Calu3 (cell line): ENCODE results near the gene SLCO2A1. TPM values are rescaled to one million over a fixed set of nuclear protein-coding genes. Genes with fewer than 3 reads are reported as not detected.

Experiments
- BruUV-seq: library from RNA; stranded (reverse); fragments of 400-500 nt; replicated peaks from 2 replicates; lab custom pipeline; 2021; lab: Mats Ljungman, UMichigan
- CTCF ChIA-PET: fragments of 300-600 bp; sonication (Branson Sonifier 250); formaldehyde crosslinking; loops from one replicate; lab custom pipeline; 2022; ENCODE audit warnings: antibody characterized with exemption; lab: Charles Lee
- DNase-seq: peaks from one replicate; pipeline ENCODE4 v3.0.0; 2022
- H3K27ac Mint-ChIP-seq: one replicate; pipeline ENCODE4 v1.8.0; 2022; ENCODE audit warnings: mixed read lengths; ENCODE audit not compliant: unreplicated experiment
- H3K27me3 Mint-ChIP-seq: one replicate; pipeline ENCODE4 v1.8.0; 2022; ENCODE audit warnings: mixed read lengths; ENCODE audit not compliant: unreplicated experiment
- H3K36me3 Mint-ChIP-seq: one replicate; pipeline ENCODE4 v1.8.0; 2022; ENCODE audit warnings: mild to moderate bottlenecking, moderate library complexity, mixed read lengths; ENCODE audit not compliant: insufficient read depth, unreplicated experiment
- H3K4me1 Mint-ChIP-seq: one replicate; pipeline ENCODE4 v1.8.0; 2022; ENCODE audit warnings: mild to moderate bottlenecking, low read depth, mixed read lengths; ENCODE audit not compliant: unreplicated experiment
- H3K4me3 Mint-ChIP-seq: one replicate; pipeline ENCODE4 v1.8.0; 2022; ENCODE audit warnings: mild to moderate bottlenecking, low read depth, moderate library complexity, mixed read lengths; ENCODE audit not compliant: unreplicated experiment
- H3K9me3 Mint-ChIP-seq: one replicate; pipeline ENCODE4 v1.8.0; 2022; ENCODE audit warnings: low read depth, mixed read lengths; ENCODE audit not compliant: unreplicated experiment
- intact Hi-C: fragments of 100-400 bp; cut with micrococcal nuclease; formaldehyde crosslinking; loops from one replicate; pipeline ENCODE4 v1.10.0; 2022; ENCODE audit not compliant: unreplicated experiment
- total RNA-seq: library from RNA; stranded (reverse); gene quantifications from 2 replicates; pipeline ENCODE4 v1.2.3, GENCODE V29; 2022
- TF ChIP-seq, protein P1 (sequence below): fragments of 200-600 bp; IDR thresholded peaks from one replicate; pipeline ENCODE4 v1.8.0; 2022; ENCODE audit warnings: antibody characterized with exemption; ENCODE audit not compliant: unreplicated experiment

SLCO2A1 gene
- total RNA-seq, 1 experiment from 2014 or later: not detected

DNA sequence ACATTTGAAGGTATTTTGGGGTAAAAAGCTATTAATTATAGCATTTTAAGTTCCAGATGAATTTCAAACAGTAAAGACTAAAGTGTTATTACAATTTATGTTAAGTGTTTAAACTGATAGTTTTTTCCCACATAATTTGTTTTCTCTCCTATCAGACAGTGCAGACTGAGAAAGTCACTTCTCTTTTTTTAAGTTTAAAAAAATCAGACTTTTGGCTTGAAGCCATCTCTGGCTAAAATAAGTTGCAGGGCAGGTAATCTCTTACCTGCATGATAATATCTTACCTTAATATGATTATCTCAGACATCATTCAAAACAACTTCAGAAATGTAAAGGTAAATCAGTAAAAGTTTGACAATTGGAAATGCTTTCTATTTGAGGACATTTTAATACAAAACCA, 112.6 kb downstream of the SLCO2A1 start:
- Mint-ChIP-seq H3K27me3 (peaks cover 69% of the 10 kb centered on the region), H3K4me1 (no peaks in the 10 kb centered on the region), H3K36me3 (no peaks in the 10 kb centered on the region), H3K27ac (no peak overlapping the region), H3K9me3 (no peaks in the 10 kb centered on the region), H3K4me3 (no peak overlapping the region)
- CTCF ChIA-PET: no interaction called here
- TF ChIP-seq, protein P1, sequence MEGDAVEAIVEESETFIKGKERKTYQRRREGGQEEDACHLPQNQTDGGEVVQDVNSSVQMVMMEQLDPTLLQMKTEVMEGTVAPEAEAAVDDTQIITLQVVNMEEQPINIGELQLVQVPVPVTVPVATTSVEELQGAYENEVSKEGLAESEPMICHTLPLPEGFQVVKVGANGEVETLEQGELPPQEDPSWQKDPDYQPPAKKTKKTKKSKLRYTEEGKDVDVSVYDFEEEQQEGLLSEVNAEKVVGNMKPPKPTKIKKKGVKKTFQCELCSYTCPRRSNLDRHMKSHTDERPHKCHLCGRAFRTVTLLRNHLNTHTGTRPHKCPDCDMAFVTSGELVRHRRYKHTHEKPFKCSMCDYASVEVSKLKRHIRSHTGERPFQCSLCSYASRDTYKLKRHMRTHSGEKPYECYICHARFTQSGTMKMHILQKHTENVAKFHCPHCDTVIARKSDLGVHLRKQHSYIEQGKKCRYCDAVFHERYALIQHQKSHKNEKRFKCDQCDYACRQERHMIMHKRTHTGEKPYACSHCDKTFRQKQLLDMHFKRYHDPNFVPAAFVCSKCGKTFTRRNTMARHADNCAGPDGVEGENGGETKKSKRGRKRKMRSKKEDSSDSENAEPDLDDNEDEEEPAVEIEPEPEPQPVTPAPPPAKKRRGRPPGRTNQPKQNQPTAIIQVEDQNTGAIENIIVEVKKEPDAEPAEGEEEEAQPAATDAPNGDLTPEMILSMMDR: no peak
- BruUV-seq: no TSS peak
- no peak for DNase-seq
- intact Hi-C loops: no loop called here

DNA sequence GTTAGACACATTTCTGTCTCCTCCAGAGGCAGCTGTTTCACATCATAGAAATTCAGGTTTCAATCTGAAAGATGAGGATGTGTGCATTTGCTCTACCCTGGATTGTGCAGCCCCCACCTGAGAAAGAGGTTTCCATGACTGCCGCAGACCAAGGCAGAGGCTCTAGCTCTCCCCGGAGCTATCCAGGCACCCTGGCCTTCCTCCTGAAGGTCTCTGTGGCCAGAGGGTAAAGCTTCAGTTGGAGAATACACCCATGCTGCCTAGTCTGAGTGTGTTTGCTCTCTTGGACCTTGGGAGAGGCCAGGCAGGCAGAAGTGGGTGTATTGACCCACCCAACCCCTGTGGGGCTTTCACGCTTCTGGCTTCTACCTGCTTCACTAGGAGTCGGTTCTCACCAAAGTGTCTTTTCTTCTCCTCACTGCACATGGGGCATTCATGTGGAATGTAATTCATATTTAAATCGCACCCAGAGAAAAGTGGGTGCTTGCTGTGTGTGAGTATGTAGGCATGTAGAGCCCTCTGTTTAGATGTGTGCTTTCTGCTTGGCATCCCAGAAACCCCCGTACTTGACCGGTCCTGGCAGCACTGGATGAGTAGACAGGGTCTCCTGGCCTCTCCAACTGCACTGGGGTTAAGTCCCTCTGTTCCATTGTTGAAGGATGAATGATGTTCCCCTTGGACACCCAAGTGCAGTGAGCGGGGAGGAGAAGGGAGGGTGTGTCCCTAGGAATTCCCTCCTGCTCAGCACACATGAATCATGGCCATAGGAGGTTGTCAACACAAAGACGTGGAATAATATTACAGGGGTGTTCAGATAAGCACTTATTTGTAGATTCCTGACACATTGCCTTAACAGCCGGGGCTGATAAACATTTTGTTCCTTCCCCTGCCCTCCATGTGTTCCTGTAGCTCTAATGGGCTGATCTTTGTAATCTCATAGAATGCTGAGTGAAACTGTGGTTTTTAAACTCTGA, 113.8 kb downstream of the SLCO2A1 start:
- no peaks in the 10 kb centered on the region for H3K36me3 Mint-ChIP-seq
- no peak for DNase-seq
- H3K27ac Mint-ChIP-seq: no peak overlapping the region
- TF ChIP-seq, protein P1: no peak
- no peaks in the 10 kb centered on the region for H3K9me3 Mint-ChIP-seq
- H3K4me3 Mint-ChIP-seq: no peak overlapping the region
- BruUV-seq: no TSS peak
- intact Hi-C loops: no loop called here
- H3K27me3 Mint-ChIP-seq: peaks cover 57% of the 10 kb centered on the region
- CTCF ChIA-PET: no interaction called here
- H3K4me1 Mint-ChIP-seq: no peaks in the 10 kb centered on the region

GRCh38 chr3:133914839-133915600, 114.7 kb downstream of the SLCO2A1 start:
- intact Hi-C loops: no loop called here
- H3K4me1 Mint-ChIP-seq: no peaks in the 10 kb centered on the region
- no peaks in the 10 kb centered on the region for H3K36me3 Mint-ChIP-seq
- TF ChIP-seq, protein P1: no peak
- no TSS peak for BruUV-seq
- CTCF ChIA-PET: no interaction called here
- no peaks in the 10 kb centered on the region for H3K9me3 Mint-ChIP-seq
- DNase-seq: no peak
- no peak overlapping the region for H3K27ac Mint-ChIP-seq
- peaks cover 48% of the 10 kb centered on the region for H3K27me3 Mint-ChIP-seq
- no peak overlapping the region for H3K4me3 Mint-ChIP-seq

- H3K4me3 Mint-ChIP-seq: no peak overlapping the region
- TF ChIP-seq, protein P1: no peak
- no TSS peak for BruUV-seq
- H3K4me1 Mint-ChIP-seq: no peaks in the 10 kb centered on the region
- no peak for DNase-seq
- intact Hi-C loops: no loop called here
- H3K27me3 Mint-ChIP-seq: peaks cover 21% of the 10 kb centered on the region
- CTCF ChIA-PET: interaction anchor here (0.8 to 1.1 kb wide), 2 partner anchors 9 to 42 kb away, joined by 3 read pairs; no protein-coding TSS in a partner anchor
- H3K27ac Mint-ChIP-seq: no peak overlapping the region
- no peaks in the 10 kb centered on the region for H3K36me3 Mint-ChIP-seq
- no peaks in the 10 kb centered on the region for H3K9me3 Mint-ChIP-seq
These were observed 119.3 kb downstream of the SLCO2A1 start for GRCh38 chr3:133910422-133910821.
